Measurements from ENCODE around the gene RPL27.

- TF ChIP-seq CTCF (IDR thresholded peaks at IDR 0.05; ENCODE audit: insufficient read depth, low read depth, low read length) (no peak), EZH2 (IDR thresholded peaks at IDR 0.05; ENCODE audit: insufficient read depth, low read length) (no peak)
Observed at GRCh38 chr17:43018932-43019331, 20.7 kb downstream of the RPL27 start.
